ENCODE data around the gene WDR70.
"Not testable (repeated sequence)": the region's sequence is repeated elsewhere in the genome, so short reads cannot be mapped to it uniquely, and the experiment has no call there.

The WDR70 gene

DNA sequence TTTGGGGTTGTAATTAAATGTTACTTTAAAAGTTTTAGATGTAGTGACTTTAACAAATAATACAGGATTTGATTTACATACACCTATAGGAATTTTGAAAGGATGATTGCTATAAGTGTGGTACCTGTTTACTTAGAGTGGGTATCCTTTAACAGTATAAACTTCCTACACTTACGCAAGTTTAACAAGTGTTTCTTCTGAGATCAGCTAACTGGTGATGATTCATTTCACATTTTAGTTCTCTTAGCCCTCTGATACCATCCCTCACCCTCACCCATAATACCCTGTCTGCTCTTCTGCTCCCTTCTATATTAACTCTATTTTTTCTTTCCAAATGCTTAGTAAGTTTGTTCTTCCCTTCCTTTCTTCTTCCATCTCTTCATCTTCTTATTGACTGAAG lies 262.8 kb downstream of the WDR70 start:
- TF ChIP-seq CTCF (IDR thresholded peaks at IDR 0.05; ENCODE audit: low read depth, low read length), result no peak
- no peak overlapping the region for H3K4me3 ChIP-seq (ENCODE audit: low read depth, low read length)

- no peak for TF ChIP-seq CTCF (IDR thresholded peaks at IDR 0.05; ENCODE audit: low read depth, low read length)
- no peak overlapping the region for H3K4me3 ChIP-seq (ENCODE audit: low read depth, low read length)
Observed at GRCh38 chr5:37645707-37646106, 266.6 kb downstream of the WDR70 start.

- not testable (repeated sequence) for H3K4me3 ChIP-seq (ENCODE audit: low read depth, low read length)
Observed at GRCh38 chr5:37654566-37654965, 275.4 kb downstream of the WDR70 start.

DNA sequence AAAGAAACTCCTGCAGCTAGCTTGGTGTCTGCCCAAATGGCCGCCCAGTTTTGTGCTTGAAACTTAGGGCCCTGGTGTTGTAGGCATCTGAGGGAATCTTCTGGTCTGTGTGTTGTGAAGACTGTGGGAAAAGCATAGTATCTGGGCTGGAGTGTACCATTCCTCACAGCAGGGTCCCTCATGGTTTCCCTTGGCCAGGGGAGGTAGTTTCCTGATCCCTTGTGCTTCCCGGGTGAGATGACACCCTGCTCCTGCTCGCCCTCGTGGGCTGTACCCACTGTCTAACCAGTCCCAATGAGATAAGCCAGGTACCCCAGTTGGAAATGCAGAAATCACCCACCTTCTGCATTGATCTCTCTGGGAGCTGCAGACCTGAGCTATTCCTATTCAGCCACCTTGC lies 277.9 kb downstream of the WDR70 start:
- TF ChIP-seq CTCF (IDR thresholded peaks at IDR 0.05; ENCODE audit: low read depth, low read length), result no peak

GRCh38 chr5:37658440-37658839 lies 279.3 kb downstream of the WDR70 start:
- TF ChIP-seq CTCF (IDR thresholded peaks at IDR 0.05; ENCODE audit: low read depth, low read length), result no peak
- no peak overlapping the region for H3K4me3 ChIP-seq (ENCODE audit: low read depth, low read length)

More for the DNA sequence above, 277.9 kb downstream of the WDR70 start:
- H3K4me3 ChIP-seq (ENCODE audit: low read depth, low read length), result no peak overlapping the region

DNA sequence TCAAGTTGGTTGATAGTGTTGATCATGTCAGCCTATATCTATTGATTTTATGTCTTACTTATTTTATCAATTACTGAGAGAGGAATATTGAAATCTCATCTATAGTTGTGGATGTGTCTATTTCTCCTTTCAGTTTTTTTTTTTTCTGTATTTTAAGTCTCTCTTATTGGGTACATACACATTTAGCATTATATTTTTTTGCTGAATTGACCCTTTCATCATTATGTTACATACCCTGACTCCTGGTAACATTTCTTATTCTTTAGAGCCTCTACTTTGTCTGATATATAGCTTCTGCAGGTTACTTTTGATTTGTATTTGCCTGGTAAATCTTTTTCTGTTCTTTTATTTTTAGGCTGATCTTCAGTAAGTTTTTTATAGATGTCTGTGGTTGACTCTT lies 281.2 kb downstream of the WDR70 start:
- TF ChIP-seq CTCF (IDR thresholded peaks at IDR 0.05; ENCODE audit: low read depth, low read length), result no peak
- H3K4me3 ChIP-seq (ENCODE audit: low read depth, low read length), result no peak overlapping the region

DNA sequence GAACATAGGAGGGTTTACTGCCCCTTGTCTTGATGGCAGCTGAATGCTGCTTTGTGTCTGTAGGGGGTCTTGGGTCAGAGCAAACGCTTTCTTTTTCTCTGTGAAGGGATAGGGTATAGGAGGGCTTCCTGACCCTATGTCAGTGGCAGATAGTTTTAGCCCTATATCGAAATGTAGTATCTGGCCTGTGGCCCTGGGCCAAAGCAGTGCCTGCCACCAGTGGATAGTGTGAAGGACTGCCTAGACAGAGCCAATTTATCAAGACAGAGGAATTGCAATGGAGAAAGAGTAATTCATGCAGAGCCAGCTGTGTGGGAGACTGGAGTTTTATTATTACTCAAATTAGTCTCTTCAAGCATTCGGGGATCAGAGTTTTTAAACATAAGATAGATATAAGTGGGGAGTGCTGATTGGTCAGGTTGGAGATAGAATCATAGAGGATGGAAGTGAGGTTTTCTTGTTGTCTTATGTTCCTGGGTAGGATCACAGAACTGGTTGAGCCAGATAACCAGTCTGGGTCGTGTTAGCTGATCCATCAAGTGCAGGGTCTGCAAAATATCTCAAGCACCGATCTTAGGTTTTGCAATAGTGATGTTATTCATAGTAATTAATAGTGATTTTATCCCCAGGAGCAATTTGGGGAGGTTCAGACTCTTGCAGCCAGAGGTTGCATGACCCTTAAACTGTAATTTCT lies 282.3 kb downstream of the WDR70 start:
- H3K4me3 ChIP-seq (ENCODE audit: low read depth, low read length), result no peak overlapping the region

More for the DNA sequence above, 282.3 kb downstream of the WDR70 start:
- TF ChIP-seq CTCF (IDR thresholded peaks at IDR 0.05; ENCODE audit: low read depth, low read length), result no peak
